GM19467 (cell line): ENCODE measurements around the gene EPB41L1.
"Not testable (repeated sequence)": the region's sequence is repeated elsewhere in the genome, so short reads cannot be mapped to it uniquely, and the experiment has no call there.

Source experiments
- ATAC-seq: cut with Tn5 transposase; IDR thresholded peaks from one replicate; pipeline ENCODE4 v1.9.1; 2021; ENCODE audit warnings: mild to moderate bottlenecking, moderate library complexity; ENCODE audit not compliant: unreplicated experiment

Gene EPB41L1

DNA sequence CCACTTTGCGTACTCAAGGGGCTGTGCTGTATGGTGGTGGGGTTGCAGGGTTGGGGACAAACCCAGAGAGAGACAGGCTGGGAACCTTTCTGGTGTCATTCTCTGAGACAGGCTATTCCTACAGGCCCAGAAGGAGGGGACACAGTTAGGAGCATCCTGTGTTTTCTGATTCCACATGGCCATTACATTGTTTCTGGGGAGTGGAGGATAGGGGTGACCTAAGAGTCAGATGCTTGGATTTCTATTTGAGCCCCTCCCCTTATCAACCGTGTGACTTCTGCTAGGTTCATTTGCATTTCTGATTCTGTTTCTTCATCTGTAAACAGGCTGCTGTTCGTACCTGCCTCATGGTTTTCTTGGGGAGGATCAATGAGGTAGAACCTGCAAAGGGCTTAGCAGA lies 29.4 kb upstream of the EPB41L1 start:
- no peak for ATAC-seq

DNA sequence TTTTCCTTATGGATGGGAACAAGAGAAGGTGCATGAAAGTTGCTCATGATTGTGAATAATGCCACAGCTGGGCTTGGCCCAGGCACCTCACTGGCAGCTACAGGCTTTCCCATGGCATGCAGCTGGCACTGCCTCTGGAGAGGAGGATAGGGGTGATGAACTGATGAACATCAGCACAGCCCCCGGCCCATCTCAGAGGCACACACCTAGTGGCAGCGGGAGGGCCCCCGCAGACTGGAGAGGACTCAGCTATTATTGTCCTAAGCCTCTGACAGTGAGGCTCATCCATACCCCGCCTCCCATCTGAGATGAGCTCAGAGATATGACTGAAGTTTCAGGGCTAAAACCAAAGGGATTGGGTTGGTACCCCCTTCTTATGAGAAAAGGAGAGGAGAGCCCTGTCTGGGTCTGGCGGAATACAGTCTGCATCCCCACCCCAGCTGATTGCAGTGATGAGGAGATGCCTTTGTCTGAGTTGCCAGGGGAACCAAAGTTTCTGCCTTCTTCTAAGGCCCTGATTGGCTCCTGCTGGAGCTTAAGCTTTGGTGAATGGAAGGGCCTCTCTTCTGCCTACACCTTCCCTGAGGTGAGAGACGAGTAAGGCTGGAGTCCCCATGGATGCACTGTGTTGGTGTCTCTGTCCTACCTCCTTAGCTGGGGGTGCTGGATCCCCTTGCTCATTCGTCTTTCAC lies 27.6 kb upstream of the EPB41L1 start:
- no peak for ATAC-seq

DNA sequence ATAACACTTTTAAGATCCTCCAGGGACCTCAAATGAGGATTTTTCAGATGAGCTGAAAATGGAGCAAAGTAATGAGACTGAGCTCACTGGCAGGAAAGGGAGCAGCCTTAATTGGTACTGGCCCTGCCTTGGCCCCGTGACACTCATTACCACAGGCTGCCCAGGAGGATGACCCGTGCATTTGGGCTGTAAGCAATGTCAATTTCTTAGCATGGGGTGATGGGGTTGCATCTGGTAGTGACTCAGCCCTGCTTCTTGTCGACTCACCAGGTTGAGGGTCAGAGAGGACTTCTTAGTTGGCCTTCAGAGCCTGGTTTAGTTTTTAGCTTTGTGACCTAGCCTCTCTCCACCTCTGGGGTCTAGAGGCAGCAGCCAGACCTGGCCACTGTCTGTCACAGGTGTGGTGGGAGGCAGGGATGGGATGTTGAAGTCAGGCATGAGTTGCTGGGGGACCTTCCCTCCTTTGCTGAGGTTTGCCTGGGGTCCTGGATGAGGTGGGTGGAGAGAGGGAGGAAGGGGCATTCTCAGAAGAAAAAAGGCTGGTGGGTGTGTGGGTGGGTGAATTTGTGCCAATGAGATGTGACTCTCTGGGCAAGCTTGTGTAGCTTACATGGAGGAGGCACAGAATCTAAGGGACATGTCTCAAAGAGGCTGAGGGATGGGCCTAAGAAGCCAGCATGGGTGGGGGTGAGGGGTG lies 25.9 kb upstream of the EPB41L1 start:
- no peak for ATAC-seq

DNA sequence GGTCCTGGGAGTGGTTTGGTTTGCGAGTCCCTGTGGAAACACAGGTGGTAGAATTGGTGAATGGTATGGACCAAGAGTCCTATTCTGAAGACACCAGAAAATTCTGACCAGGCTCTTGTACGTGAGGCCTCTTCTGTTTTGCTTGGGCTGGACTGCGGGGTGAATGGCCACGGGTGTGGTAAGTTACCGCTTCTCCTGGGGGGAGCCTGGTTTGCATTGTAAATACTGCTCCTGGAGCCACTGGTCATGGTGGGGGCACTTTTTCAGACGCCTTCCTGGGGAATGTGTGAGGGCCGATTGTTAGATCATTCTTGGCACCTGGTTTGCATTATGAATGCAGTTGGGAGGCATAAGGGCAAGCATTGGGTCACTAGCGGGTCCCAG lies 25.4 kb upstream of the EPB41L1 start:
- ATAC-seq = no peak

DNA sequence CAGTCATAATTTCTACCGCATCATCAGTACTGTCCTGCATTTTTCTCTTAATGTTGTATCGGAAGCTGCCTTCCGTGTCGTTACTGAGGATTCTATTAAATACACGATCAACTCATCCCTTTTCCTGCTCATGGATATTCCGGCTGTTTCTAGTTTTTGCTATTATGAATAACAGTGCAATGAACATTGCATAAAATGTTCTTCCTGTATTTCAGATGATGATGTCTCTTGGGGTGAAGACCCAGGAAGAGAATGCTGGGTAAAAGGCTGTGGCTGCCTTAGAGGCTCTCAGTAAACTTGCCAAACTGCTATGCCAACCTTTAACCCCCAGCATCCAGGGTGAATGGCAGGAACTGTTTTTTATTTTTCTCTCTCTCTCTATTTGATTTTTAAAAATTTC lies 24.1 kb upstream of the EPB41L1 start:
- ATAC-seq = no peak

DNA sequence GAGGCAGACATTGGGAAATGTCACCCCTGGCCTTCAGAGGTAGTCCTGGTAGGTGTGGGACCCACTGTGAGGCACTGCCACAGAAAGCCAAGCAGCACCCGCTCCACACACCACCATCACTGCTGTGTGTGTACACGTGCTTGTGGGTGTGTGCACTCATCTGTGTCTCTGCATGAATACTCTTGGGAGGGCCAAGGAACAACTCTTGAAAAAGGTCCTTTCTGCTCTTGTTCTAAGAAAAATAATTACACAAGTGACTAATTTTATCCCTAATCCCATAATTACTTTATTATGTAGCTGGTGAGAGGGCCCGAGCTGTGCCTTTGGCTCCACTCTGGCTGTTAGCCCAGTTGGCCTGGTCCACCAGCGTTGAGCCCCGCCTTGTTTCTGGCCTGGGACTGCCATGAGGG lies 21.7 kb upstream of the EPB41L1 start:
- ATAC-seq = no peak

DNA sequence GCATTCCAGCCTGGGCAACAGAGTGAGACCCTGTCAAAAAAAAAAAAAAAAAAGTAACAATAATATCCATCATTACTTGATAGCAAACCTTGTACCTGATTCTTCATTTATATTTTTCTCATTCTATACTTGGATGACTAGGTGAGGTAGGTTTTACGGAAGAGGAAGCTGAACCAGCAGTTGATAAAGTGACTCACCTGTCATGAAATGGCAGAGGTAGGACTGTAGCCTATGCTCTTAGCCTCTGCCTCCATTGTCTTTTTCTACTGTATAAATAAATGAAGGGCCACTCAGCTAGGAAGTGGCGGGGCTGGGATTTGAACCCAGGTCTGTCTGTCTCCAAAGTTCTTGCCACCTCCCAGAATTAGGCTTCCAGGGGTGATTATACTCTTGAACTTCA lies 20.7 kb upstream of the EPB41L1 start:
- no peak for ATAC-seq

DNA sequence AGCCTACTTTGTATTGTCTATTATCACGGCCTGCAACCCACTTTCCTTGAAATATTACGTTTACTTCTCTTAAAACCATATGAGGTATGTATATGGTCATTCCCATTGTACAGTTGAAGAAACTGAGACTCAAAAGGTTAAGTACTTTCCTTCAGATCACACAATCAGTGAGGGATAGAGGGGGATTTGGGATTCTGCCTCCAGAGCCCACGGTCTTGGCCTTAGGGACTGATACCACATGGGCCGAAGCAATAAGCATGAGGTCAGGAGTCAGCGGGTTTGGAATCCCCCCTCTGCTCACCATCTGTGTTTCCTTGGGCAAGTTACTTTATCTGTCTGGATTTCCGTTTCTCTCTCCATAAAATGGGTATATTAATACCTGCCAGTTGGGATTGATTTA lies 19.4 kb upstream of the EPB41L1 start:
- no peak for ATAC-seq

DNA sequence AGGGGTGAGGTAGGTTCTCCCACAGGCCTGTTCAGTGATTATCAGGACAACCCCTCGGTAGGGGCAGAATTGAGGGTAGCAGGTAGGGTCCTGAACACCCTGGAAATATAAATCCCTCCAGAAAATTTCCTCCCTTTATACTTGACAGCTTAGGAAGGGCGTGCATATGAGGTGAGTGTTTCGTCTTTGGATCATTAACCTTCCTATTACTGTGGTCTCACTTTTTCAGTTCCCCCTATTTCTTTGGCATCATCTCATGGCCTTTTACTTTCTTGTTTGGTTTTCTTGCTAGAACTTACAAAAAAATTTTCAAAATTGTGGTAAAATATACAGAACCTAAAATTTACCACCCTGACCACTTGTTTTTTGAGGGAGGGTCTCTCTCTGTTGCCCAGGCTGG lies 18.7 kb upstream of the EPB41L1 start:
- ATAC-seq = no peak

DNA sequence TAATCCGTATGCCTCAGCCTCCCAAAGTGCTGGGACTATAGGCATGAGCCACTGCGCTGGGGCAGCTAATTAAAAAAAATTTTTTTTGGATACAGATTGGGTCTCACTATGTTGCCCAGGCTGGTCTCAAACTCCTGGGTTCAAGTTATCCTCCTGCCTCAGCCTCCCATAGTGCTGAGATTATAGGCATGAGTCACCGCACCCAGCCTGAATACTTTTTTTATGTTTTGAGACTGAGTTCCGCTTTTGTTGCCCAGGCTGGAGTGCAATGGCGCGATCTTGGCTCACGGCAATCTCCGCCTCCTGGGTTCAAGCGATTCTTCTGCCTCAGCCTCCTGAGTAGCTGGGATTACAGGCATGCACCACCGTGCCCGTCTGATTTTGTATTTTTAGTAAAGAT lies 17.2 kb upstream of the EPB41L1 start:
- ATAC-seq = not testable (repeated sequence)

DNA sequence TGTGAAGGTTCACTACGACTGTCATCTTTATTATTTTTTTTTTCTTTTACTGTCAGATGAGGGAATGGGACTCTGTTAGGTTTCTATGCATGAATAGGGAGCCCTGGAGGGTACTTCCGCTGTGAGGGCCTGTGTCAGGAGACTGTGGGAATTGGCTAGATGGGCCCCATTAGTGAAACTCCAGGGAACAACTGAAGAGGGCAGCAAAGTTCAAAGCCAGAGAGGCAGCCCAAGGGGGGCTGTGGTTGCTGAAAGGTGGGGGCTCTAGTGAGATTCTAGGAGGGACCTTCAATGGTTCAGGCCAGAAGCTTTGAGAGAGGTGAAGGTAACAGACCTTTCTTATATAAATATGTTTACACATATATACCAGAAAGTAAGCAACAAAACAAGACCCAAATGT lies 13.2 kb upstream of the EPB41L1 start:
- no peak for ATAC-seq

DNA sequence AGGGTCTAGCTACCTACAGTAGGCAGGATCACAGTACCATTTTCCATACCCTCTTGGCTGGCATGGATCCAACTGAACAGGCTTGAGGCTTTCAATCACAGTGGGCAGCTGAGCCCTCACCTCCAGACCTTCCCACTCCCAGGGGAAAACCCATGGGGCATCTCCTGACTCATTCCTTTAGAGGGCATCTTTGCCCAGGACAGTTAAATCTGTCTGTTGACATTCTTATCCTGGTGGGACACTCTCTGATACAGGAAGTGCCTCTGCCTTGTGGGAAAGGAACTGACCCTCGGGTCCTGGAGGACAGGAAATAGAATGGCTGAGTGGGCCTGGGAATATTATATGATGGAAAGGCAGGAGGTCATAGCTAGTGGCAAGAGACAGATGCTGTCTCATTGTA lies 10.2 kb upstream of the EPB41L1 start:
- ATAC-seq = no peak

DNA sequence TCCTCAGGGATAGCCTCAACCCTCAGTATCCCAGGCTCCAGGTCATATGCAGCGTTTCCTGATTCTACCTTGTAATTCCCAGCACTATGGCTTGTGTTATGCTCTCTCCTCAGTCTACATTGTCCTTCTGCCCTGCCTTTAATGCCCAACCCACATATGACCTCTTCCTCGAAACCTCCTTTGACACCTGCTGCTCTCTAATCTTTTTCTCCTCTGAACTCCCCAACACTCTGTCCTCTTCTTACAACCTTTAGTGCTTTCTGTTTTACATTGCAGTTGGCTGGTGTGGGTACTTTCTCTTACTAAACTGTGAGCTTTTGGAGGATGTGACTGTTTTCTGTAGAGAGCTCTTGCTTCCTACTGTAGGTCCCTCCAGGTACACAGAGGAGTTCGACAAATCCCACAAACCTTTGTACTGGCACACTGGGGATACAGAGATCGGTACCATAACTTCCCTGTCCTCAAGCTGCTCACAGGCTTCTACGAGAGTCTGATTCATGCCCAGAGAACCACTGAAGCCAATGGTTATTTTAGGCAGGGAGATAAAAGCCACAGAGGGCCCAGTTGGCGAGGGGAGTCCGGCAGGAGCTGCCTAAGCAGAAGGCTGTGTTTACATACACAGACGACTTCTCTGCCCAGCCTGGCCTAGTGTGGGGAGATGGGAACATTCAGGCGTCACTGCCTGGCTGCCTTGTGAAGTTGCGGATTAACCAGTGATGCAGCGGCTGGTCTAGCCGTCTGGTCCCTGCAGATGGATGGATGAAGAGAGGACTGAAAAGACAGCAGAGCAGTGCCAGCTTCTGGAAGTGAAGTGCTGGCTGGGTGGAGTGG lies 8.4 kb upstream of the EPB41L1 start:
- no peak for ATAC-seq

DNA sequence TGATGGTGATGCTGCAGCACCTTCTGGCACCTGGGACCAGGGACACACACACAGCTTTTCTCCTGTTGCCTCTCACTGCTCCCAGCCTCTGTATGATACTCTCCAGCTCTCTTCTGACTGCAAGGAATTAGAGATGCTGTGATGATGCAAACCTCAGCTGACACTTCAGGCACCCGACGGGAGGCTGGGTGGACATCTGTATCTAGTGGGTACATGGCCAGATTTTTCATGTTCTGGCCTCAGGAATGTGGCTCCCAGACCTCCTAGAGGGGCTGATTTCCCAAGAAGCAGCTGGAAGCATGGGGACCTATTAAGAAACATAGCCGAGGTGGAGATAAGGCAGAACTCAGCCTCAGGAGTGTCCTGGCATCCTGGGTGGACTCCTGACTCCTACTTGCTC lies 6.8 kb upstream of the EPB41L1 start:
- ATAC-seq = no peak

DNA sequence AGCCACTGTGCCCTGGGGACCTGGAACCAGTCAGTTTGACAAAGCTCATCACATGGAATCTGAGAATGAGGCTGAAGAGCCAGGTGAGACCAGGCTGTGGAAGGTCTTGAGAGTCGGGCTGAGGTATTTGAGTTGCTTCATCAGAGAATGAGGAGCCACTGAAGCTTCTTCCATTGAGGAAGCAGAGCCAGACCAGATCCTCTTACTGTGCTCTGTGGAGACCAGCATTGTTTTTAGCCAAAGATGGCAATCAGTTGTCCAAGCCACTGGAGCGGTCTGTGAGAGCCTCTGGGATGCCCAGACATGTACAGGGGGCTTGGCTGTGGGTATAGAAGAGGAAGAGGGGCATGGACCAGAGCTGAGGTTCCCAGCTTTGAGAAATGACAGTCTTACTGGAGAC lies 6.1 kb upstream of the EPB41L1 start:
- no peak for ATAC-seq

DNA sequence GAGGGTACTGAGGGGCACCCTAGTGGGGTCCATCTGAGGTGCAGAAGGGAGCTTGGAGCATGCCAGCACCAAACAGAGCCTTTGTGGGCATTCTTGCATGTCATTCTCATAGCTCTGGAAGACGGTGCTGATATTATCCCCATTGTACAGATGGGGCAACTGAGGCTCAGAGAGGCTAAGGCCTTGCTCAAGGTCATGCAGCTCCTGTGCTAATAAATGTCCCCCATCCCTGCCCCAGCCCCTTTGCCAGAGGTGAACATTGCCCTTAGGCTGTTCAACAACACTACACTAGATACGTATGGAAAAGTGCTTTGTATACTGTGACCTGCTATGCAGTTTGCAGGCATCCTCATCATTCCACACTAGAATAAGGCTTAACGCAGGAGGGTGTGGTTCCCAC lies 5.5 kb upstream of the EPB41L1 start:
- ATAC-seq = no peak

DNA sequence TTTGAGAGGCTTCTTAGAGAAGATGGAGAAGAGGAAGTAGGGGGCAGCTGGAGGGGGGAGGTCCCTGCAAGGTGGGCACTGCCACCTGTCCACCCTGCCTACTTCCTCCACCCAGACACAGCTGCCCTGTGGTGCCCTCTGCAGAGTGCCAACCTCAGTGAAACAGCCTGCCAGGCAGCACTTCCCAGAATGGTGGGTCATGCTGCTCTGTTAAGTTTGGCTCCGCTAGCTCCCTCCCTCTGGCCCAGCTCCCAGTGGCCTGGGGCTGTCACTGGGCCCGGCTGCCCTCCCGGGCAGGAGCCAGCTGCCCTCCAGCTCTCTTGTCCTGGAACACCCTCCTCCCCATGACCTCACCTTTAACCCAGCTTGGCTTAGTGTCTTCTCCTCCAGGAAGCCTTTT lies 5.1 kb upstream of the EPB41L1 start:
- no peak for ATAC-seq

DNA sequence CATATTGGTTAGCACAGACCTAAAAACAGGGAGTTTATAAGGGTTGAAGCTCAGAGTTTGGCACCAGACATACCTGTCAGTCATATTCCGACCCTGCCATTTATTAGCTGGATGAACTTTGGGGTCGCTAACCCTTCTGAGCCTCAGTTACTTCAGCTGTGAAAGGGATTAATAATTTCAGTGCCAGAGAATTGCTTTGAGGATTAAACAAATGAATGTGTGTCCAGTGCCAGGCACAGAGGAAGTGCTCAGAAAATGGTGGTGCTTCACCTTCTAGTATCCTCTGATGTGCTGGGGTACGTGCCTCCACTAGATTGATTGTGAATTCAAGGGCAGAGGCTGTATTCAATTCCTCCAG lies 4.1 kb upstream of the EPB41L1 start:
- ATAC-seq = no peak

DNA sequence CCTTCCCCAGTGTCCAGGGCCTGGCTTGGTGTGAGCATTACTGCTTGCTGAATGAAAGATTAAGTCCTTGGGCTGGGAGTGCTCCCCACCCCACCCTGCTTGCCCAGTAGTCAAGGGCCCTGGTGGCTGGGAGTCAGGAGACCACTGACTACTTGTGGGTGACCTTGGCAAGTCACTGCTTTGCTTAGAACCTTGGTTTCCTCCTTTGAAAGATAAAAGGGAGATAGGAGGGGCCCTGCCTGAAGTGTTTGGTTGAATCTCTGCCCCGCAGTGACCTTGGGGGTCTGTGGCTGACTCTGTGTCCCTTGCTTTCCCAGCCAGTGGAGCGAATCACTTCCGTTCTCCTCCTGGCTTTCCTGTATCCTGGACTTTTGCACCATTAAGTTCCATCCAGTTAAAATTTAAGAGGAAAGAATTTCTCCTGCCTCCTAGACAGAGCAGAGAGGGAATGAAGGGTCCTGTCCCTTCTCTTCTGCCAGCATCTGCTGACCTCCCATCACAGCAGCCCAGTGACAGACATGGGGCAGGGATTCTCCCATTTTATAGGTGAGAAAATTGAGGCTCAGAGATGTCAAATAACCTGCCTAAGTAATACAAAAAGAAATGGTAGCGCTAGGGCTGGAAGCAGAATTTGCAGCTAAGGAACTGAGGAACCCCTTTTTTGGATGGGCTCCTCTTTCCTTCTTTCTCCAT lies 3.5 kb upstream of the EPB41L1 start:
- no peak for ATAC-seq

DNA sequence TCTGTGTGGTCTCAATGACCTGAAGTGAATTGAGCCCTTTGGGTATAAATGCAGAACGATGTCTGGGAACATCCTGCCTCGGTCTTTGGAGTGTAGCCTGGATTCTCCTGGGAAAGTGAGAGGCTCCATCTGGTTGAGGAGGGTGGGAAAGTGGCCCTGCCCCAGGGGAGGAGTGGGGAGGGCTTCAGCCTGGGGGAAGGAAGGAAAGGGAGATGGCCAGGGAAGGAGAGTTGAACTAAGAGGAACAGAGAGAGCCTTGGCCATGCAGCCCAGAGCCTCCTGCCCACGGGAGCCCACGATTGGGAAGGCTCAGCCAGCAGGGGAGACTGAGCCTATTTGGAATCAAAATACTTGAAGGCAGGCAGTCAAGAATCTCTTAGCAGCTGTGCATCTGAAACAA lies 2.3 kb upstream of the EPB41L1 start:
- no peak for ATAC-seq

DNA sequence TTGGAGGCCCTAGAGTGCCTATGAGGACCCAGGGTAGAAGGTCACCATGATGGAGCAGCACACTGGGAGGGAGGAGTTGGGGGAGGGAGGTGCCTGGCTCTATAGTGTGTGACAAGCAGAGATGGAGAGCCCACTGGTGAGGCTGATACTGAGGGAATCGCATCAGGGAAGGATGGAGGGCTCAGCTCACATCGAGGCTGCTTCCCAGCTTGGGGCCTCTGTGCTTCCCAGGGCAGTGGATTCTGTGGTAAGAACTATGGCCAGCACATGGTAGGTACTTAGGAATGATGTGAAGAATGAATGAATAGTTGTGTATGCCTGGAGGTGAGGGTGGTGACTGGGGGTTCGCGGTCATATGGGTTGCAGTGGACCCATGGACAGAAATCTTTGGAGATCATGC lies 1.3 kb upstream of the EPB41L1 start:
- ATAC-seq = no peak
